Hematopoietic multipotent progenitor cell treated with erythropoietin and hydrocortisone succinate and interleukin-3 and kit ligand, for 6 days (in vitro differentiated cells): ENCODE results near the gene PIP5K1B.

ENCODE experiments used
- DNase-seq: peaks from one replicate; pipeline ENCODE4 v3.0.0-alpha.2; 2015

Gene PIP5K1B

GRCh38 chr9:68870086-68870485 lies 165.0 kb downstream of the PIP5K1B start:
- no peak for DNase-seq

- no peak for DNase-seq
Measured at GRCh38 chr9:68871236-68871635, 166.2 kb downstream of the PIP5K1B start.

GRCh38 chr9:68872026-68872501 lies 167.0 kb downstream of the PIP5K1B start:
- no peak for DNase-seq

GRCh38 chr9:68873179-68873578 lies 168.1 kb downstream of the PIP5K1B start:
- DNase-seq: no peak

- no peak for DNase-seq
Measured at GRCh38 chr9:68876273-68876672, 171.2 kb downstream of the PIP5K1B start.

GRCh38 chr9:68876681-68877080 lies 171.6 kb downstream of the PIP5K1B start:
- DNase-seq: no peak

- no peak for DNase-seq
Measured at GRCh38 chr9:68877219-68877618, 172.2 kb downstream of the PIP5K1B start.

- DNase-seq: no peak
Measured at GRCh38 chr9:68878450-68878849, 173.4 kb downstream of the PIP5K1B start.

- no peak for DNase-seq
Measured at GRCh38 chr9:68883224-68883623, 178.2 kb downstream of the PIP5K1B start.

GRCh38 chr9:68887232-68887631 lies 182.2 kb downstream of the PIP5K1B start:
- peak; percentile 20 for DNase-seq

- no peak for DNase-seq
Measured at GRCh38 chr9:68894502-68894901, 189.5 kb downstream of the PIP5K1B start.

GRCh38 chr9:68895741-68896478 lies 190.9 kb downstream of the PIP5K1B start:
- DNase-seq: peak; percentile 50

- DNase-seq: no peak
Measured at GRCh38 chr9:68896486-68896885, 191.4 kb downstream of the PIP5K1B start.

- DNase-seq: no peak
Measured at GRCh38 chr9:68897577-68898145, 192.6 kb downstream of the PIP5K1B start.

GRCh38 chr9:68898781-68899439 lies 193.9 kb downstream of the PIP5K1B start:
- DNase-seq: no peak

- DNase-seq: no peak
Measured at GRCh38 chr9:68904454-68904853, 199.4 kb downstream of the PIP5K1B start.

- no peak for DNase-seq
Measured at GRCh38 chr9:68905129-68905528, 200.1 kb downstream of the PIP5K1B start.

- DNase-seq: no peak
Measured at GRCh38 chr9:68907910-68908309, 202.9 kb downstream of the PIP5K1B start.

- DNase-seq: no peak
Measured at GRCh38 chr9:68912561-68912960, 207.5 kb downstream of the PIP5K1B start.

- no peak for DNase-seq
Measured at GRCh38 chr9:68913054-68913453, 208.0 kb downstream of the PIP5K1B start.

- DNase-seq: no peak
Measured at GRCh38 chr9:68914751-68915150, 209.7 kb downstream of the PIP5K1B start.

GRCh38 chr9:68919661-68920060 lies 214.6 kb downstream of the PIP5K1B start:
- no peak for DNase-seq

GRCh38 chr9:68920921-68921320 lies 215.9 kb downstream of the PIP5K1B start:
- DNase-seq: no peak

GRCh38 chr9:68923480-68923879 lies 218.4 kb downstream of the PIP5K1B start:
- no peak for DNase-seq
